AG09319 (cell line): Measurements from ENCODE around the gene PCMTD2.
A peak's percentile ranks its signal among the peaks of the same experiment; 100 is the strongest.

Experiments
- DNase-seq: peaks from one replicate; pipeline ENCODE4 v3.0.0-alpha.2; 2010; ENCODE audit warnings: low read depth; ENCODE audit errors: extremely low read depth
- TF ChIP-seq, protein P1 (sequence below): IDR thresholded peaks from 2 replicates; pipeline ENCODE4 v1.5.1; 2011; ENCODE audit warnings: low read depth, mild to moderate bottlenecking, inconsistent platforms, low read length, moderate library complexity

PCMTD2 gene

DNA sequence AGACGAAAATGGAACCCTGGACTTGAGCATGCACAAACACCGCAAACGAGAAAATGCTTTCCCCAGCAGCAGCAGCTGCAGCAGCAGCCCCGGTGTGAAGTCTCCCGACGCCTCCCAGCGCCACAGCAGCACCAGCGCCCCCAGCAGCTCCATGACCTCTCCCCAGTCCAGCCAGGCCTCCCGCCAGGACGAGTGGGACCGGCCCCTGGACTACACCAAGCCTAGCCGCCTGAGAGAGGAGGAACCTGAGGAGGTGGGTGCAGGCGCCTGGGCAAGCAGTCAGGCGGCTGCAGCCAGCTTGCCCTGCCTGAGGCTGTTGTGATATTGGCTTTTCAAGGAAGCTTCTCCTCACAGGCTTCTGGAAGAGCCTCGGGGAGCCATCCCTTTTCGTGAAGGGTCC lies 35.8 kb upstream of the PCMTD2 start:
- DNase-seq = no peak
- TF ChIP-seq, protein P1, sequence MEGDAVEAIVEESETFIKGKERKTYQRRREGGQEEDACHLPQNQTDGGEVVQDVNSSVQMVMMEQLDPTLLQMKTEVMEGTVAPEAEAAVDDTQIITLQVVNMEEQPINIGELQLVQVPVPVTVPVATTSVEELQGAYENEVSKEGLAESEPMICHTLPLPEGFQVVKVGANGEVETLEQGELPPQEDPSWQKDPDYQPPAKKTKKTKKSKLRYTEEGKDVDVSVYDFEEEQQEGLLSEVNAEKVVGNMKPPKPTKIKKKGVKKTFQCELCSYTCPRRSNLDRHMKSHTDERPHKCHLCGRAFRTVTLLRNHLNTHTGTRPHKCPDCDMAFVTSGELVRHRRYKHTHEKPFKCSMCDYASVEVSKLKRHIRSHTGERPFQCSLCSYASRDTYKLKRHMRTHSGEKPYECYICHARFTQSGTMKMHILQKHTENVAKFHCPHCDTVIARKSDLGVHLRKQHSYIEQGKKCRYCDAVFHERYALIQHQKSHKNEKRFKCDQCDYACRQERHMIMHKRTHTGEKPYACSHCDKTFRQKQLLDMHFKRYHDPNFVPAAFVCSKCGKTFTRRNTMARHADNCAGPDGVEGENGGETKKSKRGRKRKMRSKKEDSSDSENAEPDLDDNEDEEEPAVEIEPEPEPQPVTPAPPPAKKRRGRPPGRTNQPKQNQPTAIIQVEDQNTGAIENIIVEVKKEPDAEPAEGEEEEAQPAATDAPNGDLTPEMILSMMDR = no peak

DNA sequence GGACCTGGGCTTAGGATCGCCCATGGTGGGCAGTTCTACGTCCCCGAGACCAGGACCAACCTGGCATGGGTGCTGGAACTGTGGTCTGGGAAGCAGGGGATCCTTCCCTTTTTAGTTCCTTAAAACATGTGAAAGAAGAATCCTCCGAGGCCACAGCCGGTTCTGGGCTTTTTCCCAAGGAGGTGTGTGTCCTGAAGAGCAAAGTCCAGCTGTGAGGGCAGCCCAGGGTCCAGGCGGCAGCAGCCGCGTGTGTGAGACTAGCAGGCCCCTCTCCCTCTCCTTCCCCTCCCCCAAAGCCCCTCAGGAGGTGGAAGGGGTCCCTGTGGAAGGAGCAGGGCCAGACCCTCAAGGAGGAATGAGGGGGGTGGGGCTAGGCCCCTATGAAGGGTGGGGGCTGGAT lies 35.1 kb upstream of the PCMTD2 start:
- TF ChIP-seq, protein P1 = no peak
- DNase-seq = no peak

DNA sequence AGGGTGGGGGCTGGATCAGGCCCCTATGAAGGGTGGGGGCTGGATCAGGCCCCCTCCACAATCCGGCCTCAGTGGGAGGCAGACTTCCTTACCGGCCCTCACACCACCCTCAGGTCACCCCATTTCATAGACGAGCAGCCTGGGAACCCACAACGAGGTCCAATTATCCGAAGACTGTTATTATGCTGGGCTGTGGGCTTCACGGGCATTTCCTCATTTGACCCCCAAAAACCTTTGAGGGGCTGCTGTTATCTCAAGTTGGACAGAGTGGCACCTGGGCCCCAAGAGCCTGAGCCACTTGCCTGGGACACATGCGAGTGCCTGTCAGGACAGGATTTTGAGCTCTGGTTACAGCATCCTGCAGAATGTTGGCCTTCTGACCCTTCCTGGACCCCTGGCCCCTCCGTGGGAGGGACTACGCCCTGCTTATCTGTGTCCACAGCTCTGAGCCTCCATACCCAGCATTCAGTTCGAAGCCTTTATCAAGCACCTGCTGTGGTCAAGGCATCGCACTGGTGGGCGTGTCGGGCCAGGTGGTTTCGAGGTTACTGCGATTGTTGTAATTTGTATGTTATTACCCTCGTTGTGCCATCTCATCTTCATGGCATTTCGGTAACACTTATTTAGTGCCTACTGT lies 34.5 kb upstream of the PCMTD2 start:
- no peak for DNase-seq

DNA sequence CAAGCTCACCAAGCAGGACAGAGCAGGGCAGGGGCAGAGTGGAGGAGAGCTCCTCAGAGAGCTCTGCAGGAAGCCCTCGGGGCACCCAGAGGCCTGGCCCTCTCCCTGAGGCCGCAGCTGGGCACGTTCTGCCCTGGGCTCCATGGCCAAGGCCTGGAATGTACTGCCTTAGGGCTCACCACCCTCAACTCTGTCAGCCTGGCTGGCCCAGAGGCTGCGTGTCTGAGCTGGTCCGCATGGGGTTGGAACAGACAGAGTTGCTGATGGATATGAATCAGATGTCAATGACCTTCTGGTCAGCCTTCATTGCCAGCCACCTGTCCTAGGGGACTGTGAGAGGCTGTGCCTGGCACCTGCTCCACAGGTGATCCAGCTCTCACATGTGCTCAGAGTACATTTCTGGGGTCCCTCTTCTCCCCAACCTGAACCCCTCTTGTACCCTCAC lies 33.2 kb upstream of the PCMTD2 start:
- no peak for DNase-seq
- TF ChIP-seq, protein P1 = no peak

More for the DNA sequence above, 34.5 kb upstream of the PCMTD2 start:
- TF ChIP-seq, protein P1 = no peak

DNA sequence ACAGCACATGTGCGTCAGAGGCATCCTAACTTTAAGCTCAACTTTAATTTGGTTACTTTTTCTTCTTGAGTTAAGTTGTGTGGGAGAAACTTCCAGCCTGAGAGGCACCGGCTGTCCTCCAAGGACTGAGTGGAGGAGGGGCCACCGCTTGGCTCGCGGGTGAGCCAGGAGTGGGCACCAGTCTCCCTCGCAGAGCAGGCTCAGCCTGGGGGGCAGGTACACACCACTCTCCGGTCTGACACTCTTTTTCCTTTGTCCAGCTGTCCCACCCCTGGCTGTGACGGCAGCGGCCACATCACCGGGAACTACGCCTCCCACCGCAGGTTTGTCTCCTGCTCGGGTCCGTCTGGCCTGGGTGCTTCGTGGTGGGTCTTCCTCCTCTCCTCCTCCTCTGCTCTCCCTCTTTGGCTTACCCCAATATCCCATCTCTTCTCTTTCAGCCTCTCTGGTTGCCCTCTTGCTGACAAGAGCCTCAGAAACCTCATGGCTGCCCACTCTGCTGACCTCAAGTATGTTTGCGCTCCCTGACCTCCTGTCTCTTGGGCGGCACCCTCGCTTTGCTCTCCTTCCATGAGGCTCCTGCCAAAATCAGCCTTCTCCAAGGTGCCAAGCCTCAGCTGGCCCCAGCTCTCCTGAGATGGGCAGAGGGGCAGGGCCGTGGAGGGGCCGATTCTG lies 32.6 kb upstream of the PCMTD2 start:
- no peak for DNase-seq

DNA sequence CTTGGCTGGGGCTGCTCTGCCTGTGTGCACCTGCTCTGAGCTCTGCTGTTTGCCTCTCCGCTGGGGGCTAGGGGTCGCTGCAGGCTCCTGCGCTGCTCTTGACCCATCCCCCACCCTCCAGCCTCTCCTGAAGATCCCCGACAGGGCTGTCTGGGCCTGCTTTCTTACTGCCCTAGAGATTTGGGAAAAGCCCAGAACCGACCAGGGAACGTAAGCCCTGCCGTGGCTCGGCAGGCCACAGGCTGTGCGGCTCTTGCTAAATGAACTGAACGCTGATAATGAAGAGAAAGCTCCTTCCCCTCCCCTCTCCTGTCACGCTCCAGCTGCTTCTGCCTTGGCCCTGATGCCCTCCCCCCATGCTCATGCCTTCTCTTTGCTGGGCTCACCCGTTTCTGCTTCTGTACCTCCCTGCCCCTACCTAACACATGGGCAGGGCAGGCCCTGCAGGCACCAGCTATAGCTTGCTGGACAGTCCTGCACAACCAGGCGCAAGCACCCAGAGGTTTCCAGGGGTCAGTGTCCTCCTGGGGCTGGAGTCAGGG lies 32.0 kb upstream of the PCMTD2 start:
- TF ChIP-seq, protein P1 = peak; percentile 36
- DNase-seq = no peak

More for the DNA sequence above, 32.6 kb upstream of the PCMTD2 start:
- TF ChIP-seq, protein P1 = no peak
